NT2/D1 (cell line): ENCODE measurements around the gene STX5.

ENCODE experiments used
- YY1 ChIP-seq: IDR thresholded peaks from 2 replicates; pipeline ENCODE4 v1.6.1; 2011; ENCODE audit not compliant: insufficient read length, insufficient read depth
- ZNF274 ChIP-seq: IDR thresholded peaks from 2 replicates; pipeline ENCODE4 v1.6.1; 2011; ENCODE audit warnings: mild to moderate bottlenecking, low read depth, low read length

- no peak for TF ChIP-seq YY1
- no peak for TF ChIP-seq ZNF274
Observed at GRCh38 chr11:62796281-62796680, 35.6 kb downstream of the STX5 start.
